G401 (cell line): ENCODE measurements around the gene PSMD3. TPM values are rescaled to one million over a fixed set of nuclear protein-coding genes. Genes with fewer than 3 reads are reported as not detected.

Experiments used
- DNase-seq: peaks from one replicate; pipeline ENCODE4 v3.0.0-alpha.2; 2015; ENCODE audit warnings: low spot score
- in situ Hi-C: cut with HindIII; loops from 2 replicates; pipeline ENCODE4 v1.10.0; 2016; ENCODE audit warnings: low sequenced_read_pairs, mixed read lengths
- total RNA-seq: library from RNA; depleted of rRNA; stranded (reverse); fragments of >200 nt; shearing (Covaris generic); gene quantifications from 2 replicates; pipeline ENCODE4 v1.2.3, GENCODE V29; 2014

Gene PSMD3
- total RNA-seq, 1 experiment from 2014 or later, result 317 TPM

DNA sequence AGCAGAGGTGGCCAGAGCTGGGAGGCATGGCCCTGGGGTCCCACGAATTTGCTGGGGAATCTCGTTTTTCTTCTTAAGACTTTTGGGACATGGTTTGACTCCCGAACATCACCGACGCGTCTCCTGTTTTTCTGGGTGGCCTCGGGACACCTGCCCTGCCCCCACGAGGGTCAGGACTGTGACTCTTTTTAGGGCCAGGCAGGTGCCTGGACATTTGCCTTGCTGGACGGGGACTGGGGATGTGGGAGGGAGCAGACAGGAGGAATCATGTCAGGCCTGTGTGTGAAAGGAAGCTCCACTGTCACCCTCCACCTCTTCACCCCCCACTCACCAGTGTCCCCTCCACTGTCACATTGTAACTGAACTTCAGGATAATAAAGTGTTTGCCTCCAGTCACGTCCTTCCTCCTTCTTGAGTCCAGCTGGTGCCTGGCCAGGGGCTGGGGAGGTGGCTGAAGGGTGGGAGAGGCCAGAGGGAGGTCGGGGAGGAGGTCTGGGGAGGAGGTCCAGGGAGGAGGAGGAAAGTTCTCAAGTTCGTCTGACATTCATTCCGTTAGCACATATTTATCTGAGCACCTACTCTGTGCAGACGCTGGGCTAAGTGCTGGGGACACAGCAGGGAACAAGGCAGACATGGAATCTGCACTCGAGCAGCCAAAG is 36.9 kb downstream of the PSMD3 start:
- no peak for DNase-seq
- in situ Hi-C loops, result no loop called here

DNA sequence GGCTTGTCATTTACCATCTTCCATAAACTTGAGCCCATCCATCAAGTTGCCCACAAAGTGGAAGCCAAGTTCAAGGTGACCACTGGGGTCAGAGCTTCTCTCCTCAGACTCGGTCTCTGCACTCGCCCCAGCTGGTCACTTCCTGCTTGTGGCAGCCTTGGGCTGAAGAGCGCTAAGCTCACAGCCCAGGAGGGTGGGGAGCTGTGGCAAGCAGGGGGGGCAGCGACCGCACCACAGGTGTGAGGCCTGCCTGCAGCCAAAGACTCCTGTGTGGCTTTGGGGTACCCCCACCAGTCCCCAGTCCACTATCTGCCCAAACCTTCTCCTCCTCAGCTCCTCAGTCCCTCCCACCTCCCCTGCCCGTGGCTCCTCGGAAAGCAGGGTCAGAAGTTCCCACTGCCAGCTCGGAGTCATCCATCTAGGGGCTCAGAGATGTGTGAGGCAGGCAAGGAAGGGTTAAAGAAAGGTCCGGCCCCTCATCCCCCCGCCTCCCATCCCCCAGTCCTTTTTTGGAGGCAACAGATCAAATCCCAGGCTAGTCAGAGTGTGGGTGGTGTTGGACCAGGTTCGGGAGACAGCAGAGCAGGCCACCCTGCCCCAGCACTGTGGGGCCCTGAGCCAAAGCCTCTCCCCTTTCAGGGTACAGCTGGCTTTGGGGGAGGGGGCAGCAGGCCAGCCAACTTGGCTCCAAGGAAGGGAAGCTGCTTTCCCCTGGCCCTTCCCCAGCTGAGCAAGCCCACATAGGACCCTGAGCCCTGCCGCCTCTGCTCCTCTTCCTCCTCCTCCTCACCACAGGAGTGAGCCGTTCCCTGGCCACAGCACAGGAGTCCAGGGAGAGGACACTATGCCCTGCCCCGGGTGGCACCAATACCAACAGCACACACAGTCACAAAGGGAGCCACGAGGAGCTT is 37.9 kb downstream of the PSMD3 start:
- in situ Hi-C loops, result no loop called here
- DNase-seq, result no peak

DNA sequence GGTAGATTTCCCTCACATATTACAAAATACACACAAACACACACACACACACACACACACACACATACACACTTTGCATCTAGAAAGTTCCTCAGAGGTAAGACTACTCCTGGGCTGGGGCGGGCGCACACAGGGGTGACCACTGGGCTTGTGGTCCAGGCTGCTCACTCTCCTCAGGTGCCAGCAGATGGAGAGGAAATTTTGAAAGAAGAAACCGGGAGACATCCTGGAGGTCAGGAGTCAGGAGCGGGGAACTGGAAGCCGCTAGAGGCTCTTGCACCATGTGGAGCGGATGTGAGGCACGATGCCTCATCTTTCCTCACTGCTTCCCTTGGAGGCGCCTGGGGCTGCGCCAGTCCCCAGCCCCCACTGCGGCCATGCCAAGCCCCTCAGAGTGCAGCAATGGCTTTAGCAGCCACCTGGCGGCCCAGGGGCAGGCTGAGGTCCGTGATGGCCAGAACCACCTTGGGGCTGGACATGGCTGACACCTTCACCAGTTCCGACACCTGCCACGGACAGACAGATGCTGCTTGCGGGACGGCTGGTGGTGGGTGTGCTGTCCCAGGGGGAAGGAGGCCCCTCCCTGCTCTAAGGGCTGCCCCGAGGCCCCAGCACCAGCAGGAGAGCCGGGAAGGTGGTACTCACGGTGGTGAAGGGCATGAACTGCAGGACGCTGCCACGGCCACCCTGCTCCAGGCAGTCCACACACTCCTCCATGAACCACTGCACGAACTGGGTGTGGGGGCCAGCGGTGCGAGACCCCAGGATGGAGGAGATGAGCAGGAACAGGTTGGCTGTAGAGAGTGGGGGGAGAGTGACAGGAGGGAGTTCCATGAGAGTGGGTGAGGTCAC is 38.8 kb downstream of the PSMD3 start:
- DNase-seq, result no peak

DNA sequence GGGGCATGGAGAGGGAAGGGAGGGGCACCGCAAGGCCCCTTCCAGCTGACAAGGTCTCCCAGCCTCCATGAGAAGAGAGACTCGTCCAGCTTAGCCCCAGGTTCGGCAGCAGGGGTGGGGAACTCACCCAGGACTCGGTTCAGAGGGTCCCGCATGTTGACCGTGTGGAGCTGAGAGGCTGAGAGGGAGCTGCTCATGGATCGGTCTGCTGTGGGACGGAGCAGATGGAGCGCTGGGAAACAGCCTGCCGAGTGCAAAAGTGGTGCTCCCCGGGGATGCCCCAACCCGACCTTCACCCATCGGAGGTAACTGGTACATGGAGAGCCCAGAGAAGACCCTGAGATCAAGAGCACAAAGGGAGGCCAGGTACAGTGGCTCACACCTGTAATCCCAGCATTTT is 39.5 kb downstream of the PSMD3 start:
- no peak for DNase-seq
- in situ Hi-C loops, result no loop called here

More for the DNA sequence above, 38.8 kb downstream of the PSMD3 start:
- in situ Hi-C loops, result no loop called here

DNA sequence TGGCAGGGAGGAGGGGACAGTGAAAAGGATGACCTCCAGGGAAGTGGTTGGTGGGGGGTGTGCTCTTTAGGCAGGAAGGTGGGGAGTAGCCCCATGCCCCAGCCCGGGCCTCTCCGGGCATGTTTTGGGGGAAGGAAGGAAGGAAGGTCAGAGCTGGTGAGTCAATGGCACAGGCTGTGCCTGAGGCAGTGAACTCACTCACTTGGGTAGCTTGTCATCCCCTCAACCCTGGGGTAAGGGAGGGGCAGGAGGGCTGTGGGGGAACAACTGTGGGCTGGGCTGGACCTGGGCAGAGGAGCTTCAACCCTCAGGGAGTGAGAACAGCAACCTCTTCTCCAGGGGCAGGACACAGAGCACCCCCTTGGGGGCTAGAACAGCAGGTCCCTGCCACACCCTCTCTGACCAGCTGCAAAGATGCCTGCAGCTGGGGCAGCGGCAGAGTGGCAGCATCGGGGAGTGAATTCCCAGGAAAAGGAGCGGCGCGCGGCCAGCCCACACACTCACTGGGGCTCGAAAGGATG is 40.9 kb downstream of the PSMD3 start:
- in situ Hi-C loops, result no loop called here
- no peak for DNase-seq

DNA sequence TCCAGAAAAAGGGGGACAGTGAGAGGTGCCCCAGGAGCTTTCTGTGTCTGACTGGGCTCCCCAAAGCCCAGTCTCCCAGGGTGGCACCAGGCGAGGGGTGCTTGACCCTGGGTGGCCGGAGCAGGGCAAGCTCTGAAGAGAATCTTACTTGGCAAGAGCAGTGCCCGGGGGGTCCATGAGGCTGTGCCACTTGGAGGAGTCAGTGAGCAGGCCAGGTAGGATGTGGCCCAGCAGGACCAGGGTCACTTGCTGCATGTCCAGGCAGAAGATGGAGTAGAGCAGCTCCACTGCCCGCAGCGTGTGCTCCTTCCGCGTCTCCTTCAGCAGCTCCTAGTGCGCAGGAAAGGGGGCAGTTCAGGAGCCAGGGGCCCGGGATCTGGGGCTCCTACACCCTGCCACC is 41.9 kb downstream of the PSMD3 start:
- in situ Hi-C loops, result no loop called here
- no peak for DNase-seq

DNA sequence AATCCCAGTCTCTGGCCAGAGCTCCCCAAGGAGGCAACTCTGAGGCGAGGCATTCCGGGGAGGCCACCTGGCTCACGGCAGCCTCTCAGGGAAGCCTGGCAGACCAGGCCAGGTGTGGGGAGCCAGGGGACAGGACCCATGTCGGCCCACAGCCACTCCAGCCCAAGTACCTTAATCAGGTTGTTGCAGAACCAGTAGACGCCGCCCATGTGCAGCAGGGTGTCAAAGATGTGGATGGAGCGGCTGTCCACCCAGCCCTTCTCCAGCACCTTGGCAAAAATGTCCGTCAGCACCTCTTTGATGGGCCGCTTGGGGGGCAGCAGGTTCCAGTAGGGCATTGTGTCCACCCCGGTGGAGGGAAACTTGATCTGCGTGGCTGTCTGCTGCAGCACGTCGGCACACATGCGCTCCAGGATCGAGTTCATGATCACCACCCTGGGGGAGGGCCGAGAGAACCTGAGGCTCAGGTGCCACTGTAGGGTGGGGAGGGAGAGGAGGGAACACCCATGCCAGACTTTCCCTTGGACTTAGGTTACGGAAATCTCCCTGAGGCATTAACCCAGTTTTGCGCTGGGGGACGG is 42.4 kb downstream of the PSMD3 start:
- in situ Hi-C loops, result no loop called here
- DNase-seq, result no peak

DNA sequence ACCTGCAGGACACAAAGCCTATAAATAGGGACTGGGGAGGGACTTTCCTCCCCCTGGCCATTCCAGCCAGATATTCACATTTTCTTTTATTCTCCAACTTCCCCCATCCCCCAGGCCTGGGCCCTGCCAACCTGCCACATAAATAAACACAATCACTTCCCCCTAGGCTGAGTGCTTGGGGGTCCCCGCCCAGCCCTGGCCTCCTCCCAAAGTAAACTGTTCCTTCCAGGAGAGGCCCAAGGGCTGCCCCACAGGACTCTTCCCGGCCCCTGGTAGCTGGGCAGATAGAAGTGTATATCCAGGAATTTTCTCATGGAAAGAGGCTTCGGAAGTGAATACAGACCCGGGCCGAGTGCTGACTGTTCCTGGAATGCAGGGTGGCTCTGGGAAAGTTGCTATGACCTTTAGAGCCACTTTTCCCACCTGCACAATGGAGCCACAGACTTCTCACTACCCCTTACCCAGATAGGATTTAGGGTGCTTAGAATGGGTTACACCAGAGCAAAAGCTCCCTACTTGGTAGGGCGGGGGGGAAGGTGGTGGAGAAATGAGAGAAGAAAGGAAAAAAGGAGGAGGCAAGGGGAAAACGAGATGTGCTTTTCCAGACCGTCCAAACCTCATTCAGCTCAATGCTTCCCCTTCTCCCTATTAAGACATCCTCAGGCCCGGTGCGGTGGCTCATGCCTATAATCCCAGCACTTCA is 43.1 kb downstream of the PSMD3 start:
- no peak for DNase-seq
- in situ Hi-C loops, result no loop called here

DNA sequence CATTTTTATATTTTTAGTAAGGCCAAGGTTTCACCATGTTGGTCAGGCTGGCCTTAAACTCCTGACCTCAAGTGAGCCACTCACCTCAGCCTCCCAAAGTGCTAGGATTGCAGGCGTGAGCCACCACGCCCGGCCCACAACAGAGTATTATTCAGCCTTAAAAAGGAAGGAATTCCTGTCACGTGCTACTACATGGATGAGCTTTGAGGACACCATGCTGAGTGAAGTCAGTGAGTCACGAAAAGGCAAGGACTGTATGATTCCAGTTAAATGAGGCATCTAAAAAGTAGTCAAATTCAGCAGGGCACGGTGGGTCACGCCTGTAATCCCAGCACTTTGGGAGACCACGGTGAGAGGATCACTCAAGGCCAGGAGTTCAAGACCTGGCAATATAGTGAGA is 44.3 kb downstream of the PSMD3 start:
- no peak for DNase-seq
- in situ Hi-C loops, result no loop called here

DNA sequence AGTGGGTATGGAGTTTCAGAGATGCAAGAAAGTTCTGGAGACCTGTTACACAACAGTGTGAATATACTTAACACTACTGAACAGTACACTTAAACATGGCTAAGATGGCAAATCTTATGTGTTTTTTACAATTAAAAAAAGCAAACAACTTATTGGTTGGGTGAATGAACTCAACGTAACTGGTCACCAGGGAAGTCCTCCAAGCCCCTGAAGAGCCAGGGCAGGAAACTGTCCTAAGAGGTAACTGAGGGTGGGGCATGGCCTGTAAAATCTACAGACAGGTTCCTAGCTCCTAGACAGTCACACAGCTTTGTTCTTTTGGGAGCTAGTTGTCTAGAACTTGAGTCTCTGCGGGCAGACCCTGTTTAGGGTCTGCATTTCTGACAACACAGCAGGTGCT is 45.0 kb downstream of the PSMD3 start:
- DNase-seq, result no peak
- in situ Hi-C loops, result no loop called here

DNA sequence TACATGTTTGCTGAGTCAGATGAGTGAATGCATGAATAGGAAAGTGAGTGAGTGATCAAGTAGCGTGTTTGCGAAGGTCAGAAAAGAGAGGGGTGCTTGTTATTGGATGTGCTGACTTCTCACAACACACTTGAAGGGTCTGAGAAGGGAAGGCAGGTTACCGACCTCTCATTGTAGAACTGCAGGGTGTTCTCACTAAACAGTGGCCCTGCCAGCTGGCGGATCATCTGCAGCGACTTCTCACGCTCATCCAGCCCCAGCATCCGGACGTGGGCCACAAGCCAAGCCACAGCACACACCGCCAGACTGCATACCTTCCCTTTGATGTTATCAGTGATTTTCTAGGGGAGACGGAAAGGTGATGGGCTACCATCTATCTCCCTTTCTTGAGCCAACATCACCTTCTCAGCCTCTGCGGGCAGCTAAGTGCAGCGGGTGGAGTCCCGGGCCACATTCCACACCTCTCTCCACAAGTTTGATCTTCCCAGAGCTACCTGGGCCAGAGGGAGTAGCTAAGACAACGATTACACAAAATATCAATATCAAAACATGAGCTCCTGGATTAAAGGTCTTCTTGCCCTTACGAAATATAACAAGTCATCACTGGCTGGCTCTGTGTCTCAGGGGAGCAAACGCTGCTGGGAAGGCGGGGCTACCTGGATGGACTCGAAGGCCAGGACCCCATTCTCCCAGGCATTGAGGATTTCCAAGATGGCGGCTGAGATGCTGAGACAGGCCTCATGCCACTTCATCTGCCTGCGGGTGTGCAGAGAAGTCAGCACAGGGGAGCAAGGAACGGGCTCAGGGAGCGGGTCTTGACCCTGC is 45.6 kb downstream of the PSMD3 start:
- in situ Hi-C loops, result no loop called here
- DNase-seq, result no peak

DNA sequence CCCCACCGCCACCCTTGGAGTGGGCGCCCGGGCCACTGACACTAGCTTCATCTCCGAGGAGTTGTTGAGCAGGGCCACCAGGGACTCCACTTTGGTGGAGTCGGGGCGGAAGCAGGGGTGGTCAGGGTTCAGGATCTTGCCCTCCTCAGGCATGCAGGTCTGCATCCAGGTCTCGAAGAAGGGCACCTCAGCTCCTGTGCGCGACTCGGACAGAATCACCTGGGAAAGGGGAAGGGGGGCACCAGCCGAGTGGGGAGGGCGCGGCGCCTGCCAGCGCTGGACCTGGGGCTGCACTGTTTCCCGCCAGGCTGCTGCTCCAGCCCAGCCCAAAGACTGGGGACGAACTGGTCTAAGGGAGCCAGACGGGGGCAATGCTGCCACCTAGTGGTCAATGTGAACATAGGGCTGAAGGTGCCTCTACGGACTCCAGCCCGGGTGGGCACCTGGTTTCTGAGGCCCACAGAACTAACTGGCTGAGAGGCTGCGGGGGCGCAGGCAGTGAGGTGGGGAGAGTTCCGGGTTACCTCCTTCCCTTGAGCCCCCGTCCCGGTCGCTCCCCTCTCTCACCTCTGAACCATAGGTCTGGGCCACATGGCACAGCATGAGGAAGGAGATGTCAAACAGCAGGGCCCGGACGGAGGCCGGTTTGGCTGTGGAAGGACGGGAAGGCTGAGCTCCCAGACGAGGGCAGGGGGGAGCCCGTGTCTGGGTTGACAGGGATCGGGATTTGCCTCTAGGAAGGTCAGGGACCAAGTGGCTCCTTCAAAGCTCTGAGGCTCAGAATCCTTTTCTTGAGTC is 46.4 kb downstream of the PSMD3 start:
- peak; percentile 92 for DNase-seq
- in situ Hi-C loops, result no loop called here

DNA sequence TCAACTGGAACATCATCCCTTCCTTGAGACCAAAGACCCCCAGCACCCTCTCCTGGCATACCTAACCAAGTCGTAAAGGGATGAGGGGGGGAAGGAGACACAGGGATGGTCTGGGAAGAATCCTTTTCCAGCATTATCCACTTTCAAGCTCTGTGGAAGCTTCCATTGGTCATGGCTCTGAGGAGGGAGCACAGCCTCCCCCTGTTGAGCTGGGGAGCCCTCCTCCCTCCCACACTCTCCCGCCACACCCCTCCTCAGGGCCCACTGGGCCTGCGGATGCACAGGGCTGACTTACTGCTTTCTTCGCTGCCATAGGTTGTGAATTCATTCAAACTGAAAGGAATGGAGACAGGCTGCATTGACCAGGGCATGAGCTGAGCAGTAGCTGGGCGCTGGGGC is 47.0 kb downstream of the PSMD3 start:
- DNase-seq, result no peak
- in situ Hi-C loops, result no loop called here

DNA sequence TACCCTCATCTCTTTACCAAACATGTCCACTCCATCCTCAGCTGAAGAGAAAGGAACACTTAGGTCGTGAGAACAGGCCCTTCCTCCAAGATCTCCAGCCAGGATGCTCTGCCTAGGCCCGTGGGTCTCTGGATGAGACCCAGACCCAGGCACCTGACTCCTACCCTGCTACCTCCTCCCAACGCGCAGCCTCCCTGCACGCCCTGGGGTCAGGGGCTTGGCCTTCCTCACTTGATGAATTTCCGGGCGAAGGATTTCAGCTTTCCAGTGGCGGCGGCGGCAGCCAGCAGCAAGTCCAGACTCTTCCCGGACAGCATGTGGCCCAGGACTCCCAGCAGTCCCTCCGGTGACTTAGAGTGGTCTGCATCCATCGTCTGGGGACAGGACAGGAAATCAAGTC is 48.0 kb downstream of the PSMD3 start:
- in situ Hi-C loops, result no loop called here
- DNase-seq, result no peak

DNA sequence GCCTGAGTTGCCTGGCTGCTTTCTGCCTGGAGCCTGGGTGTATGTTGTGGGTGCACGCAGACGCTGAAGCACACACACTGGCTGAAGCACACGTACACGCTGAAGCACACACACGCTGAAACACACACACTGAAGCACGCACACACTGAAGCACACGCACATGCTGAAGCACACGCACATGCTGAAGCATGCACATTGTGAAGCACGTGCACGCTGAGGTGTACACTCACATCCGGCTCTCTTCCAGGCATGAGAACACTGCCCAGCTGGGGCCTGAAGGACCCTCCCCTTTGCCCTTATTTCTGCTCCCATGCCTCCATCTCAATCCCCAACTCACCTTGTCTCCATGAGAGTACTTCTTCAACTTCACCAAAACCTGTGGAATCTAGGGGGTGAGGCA is 51.1 kb downstream of the PSMD3 start:
- in situ Hi-C loops, result no loop called here
- DNase-seq, result no peak

DNA sequence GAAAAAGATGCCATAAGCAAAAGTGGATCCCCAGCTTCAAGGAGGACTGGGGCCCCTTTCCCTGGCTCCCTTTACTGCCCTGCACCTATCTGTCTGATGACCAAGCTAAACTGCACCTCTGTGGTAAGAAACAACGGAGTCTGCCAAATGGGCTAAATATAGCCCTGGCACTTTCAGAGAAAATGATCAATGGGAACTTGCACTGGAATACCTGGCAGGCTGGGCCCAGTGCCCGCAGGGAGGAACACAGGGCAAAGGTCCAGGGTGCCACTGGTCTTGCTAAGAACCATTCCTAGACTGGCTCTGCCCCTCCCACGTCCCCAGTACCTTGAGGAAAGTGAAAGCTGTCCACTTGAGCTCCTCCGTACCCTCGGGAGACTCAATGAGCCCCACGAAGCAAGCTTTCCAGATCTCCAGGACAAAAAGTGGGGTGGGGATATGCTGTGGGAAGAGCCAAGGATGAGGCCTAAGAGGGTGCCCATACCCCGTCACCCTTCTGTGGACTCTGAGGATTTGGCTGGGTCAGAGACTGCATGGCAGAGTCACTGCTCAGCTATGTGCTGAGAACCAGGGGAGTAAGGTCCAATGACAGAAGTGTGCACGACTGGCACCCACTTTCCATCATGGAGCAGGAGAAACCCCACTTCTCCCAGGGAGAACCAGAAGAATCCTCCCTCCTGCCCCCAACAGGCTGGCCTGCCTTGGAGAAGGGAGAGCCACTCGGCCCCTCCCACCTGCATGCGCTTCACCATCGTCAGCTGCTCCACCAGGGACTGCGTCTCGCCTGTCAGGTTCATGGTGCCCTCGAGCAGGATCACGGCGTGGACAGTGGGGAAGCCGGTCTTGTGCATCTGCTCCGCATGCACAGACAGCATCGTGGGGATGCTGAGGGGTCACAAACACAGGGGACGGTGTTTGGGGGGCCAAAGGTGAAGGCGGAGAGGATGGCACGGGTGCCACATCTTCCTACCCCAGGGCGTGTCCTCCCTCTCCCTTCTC is 52.0 kb downstream of the PSMD3 start:
- DNase-seq, result no peak

More for the DNA sequence above, 52.0 kb downstream of the PSMD3 start:
- in situ Hi-C loops, result no loop called here
